ENCODE measurements around the gene TSPAN18. TPM values are rescaled to one million over a fixed set of nuclear protein-coding genes. Genes with fewer than 3 reads are reported as not detected.
A peak's percentile ranks its signal among the peaks of the same experiment; 100 is the strongest.

The TSPAN18 gene
- total RNA-seq, 1 donor from 2014 or later: 717 TPM

DNA sequence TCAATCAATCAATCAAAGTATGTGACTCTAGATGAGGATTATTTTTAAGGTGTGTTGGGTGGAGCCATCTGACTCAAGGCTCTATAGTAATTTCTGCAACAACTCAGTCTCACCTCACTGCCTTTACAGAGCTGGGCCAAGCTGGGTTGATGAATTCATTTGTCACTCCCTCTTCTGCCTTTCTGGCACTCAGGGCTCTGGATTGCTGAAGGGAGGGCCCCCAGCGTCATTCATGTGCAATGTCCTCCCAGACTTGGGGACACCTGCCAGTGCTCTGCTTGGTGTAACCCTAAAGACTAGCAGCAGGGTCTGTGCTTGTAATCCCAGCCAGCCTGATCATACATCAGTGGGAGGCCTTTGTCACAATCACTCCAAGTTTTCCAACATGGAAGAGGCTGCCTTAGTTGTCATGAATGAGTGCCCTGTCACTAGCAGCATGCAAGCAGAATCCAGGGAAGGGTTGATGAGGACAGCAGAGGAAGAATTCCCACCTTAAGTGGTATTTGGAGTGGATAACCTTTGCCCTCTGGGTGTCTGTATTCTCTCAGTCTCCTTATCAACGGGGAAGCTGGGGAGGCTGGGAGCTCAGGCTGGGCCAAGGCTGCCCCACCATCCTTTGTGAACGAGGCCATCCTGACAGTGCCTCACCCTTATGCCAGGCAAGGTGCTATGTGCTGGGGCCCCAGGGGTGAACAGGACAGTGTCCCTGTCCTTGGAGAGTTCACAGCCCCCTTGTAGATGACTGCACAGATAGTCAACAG is 225.9 kb downstream of the TSPAN18 start:
- H3K27me3 Mint-ChIP-seq (ENCODE audit: unreplicated experiment): peaks cover 17% of the 10 kb centered on the region
- H3K9me3 Mint-ChIP-seq (ENCODE audit: unreplicated experiment): no peaks in the 10 kb centered on the region
- peaks cover 4% of the 10 kb centered on the region for H3K36me3 Mint-ChIP-seq (ENCODE audit: low read depth, unreplicated experiment)
- TF ChIP-seq, protein P1, sequence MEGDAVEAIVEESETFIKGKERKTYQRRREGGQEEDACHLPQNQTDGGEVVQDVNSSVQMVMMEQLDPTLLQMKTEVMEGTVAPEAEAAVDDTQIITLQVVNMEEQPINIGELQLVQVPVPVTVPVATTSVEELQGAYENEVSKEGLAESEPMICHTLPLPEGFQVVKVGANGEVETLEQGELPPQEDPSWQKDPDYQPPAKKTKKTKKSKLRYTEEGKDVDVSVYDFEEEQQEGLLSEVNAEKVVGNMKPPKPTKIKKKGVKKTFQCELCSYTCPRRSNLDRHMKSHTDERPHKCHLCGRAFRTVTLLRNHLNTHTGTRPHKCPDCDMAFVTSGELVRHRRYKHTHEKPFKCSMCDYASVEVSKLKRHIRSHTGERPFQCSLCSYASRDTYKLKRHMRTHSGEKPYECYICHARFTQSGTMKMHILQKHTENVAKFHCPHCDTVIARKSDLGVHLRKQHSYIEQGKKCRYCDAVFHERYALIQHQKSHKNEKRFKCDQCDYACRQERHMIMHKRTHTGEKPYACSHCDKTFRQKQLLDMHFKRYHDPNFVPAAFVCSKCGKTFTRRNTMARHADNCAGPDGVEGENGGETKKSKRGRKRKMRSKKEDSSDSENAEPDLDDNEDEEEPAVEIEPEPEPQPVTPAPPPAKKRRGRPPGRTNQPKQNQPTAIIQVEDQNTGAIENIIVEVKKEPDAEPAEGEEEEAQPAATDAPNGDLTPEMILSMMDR (IDR thresholded peaks at IDR 0.05; ENCODE audit: unreplicated experiment): no peak
- H3K4me1 Mint-ChIP-seq (ENCODE audit: unreplicated experiment): peaks cover 45% of the 10 kb centered on the region
- H3K27ac Mint-ChIP-seq (ENCODE audit: unreplicated experiment): no peak overlapping the region
- DNase-seq (ENCODE audit: low spot score): no peak
- H3K4me3 Mint-ChIP-seq (ENCODE audit: unreplicated experiment): no peak overlapping the region

DNA sequence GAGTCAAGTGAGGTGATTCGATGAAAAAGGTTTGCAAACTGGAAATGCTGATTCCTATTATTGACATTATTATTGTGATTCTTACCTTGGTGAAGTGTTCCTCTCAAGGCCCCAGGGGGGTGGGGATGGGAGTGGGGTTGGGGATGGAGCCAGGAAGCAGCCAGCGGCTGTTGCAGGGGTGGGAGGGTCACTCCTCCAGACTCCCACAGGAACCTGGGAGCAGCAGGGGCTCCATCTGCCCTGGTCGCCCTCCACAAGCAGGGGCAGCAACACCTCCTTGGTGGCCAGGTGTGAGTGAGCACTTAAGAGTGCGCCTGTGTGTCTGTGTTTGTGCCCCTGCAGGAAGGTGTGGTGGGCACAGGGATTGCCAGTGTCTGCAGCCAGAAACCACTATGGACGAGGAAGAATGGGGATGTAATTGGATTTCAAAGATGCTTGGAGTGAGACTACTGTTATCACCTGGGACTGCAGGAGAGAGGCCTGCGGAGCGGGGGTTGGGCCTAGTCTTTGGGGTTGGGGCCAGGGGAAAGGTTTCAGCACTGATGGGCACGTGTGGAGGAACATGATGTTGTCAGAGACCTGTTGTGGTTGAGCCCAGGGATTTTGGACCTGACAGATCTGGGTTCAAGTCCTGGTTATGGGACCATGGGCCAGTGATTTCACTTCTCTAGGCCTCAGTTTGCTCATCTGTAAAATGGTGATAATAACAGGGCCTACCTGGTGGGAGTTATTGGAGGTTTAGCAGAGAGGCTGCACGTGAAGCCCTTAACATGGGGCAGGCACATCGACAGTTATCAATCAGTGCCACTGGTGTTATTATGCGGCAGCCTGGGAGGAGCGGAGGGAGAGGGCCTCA is 227.5 kb downstream of the TSPAN18 start:
- H3K36me3 Mint-ChIP-seq (ENCODE audit: low read depth, unreplicated experiment): no peaks in the 10 kb centered on the region
- peaks cover 11% of the 10 kb centered on the region for H3K27me3 Mint-ChIP-seq (ENCODE audit: unreplicated experiment)
- peaks cover 39% of the 10 kb centered on the region for H3K4me1 Mint-ChIP-seq (ENCODE audit: unreplicated experiment)
- peak overlapping the region; percentile 79 for H3K27ac Mint-ChIP-seq (ENCODE audit: unreplicated experiment)
- H3K9me3 Mint-ChIP-seq (ENCODE audit: unreplicated experiment): no peaks in the 10 kb centered on the region
- DNase-seq (ENCODE audit: low spot score): no peak
- TF ChIP-seq, protein P1 (IDR thresholded peaks at IDR 0.05; ENCODE audit: unreplicated experiment): no peak
- H3K4me3 Mint-ChIP-seq (ENCODE audit: unreplicated experiment): peak overlapping the region; percentile 71

DNA sequence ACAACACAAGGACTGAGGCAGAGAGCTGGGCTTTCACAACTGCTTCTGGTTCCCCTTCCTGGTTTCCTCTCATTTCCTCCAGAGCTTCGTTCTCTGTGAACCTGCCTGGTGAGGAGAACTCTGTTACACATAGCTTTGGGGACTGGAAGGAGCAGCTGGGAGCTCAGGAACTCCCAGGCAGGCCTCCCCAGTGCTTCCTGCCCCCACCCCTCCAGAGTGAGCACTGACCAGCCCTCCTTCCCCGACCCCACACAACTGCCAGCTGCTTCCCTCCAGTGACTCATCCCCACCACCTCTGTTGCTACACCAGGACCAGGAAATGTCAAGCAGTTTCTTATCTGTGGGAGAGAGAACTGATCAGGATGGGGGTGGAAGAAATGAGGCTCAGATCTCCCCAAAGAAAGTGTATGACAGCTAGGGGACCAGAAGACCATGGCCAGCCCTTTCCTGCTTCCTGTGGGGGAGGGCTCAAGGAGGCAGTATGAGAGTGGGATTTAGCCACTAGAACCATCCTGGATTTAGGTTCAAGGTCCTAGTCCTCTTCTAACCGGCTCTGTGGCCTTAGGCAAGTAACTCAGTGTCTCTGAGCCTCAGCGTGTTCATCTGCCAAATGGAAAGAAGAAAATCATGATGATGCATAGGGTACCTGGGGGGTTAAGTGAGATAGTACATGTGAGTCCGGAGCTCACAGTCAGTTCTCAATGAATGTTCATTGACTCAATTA is 228.4 kb downstream of the TSPAN18 start:
- H3K4me3 Mint-ChIP-seq (ENCODE audit: unreplicated experiment): peak overlapping the region; percentile 29
- H3K4me1 Mint-ChIP-seq (ENCODE audit: unreplicated experiment): peaks cover 41% of the 10 kb centered on the region
- TF ChIP-seq, protein P1 (IDR thresholded peaks at IDR 0.05; ENCODE audit: unreplicated experiment): no peak
- no peaks in the 10 kb centered on the region for H3K9me3 Mint-ChIP-seq (ENCODE audit: unreplicated experiment)
- no peaks in the 10 kb centered on the region for H3K36me3 Mint-ChIP-seq (ENCODE audit: low read depth, unreplicated experiment)
- H3K27me3 Mint-ChIP-seq (ENCODE audit: unreplicated experiment): peaks cover 11% of the 10 kb centered on the region
- DNase-seq (ENCODE audit: low spot score): peak; percentile 71
- H3K27ac Mint-ChIP-seq (ENCODE audit: unreplicated experiment): peak overlapping the region; percentile 79

DNA sequence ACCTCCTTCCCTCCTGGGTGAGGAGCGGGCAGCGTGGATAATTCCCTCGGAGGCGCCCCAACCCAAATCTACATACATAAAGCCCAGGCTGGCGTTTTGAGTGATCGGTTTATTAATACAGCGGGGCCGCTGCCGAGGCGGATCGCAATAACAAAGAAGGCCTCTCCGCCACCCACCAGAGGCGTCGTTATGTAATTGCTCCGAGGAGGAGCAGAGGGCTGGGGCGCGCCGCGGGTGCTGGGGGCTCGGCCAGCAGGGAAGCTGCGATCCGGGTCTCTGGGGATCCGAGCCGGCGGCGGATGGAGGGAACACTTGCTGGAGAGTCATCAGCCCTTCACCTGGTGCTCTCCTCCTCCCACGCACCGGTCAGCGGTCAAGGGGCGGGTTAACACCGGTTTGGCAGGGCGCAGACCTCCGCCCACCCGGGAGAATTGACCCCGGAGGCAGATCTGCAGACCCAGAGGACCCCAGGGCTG is 230.3 kb downstream of the TSPAN18 start:
- H3K4me1 Mint-ChIP-seq (ENCODE audit: unreplicated experiment): peaks cover 36% of the 10 kb centered on the region
- TF ChIP-seq, protein P1 (IDR thresholded peaks at IDR 0.05; ENCODE audit: unreplicated experiment): no peak
- no peak for DNase-seq (ENCODE audit: low spot score)
- H3K36me3 Mint-ChIP-seq (ENCODE audit: low read depth, unreplicated experiment): no peaks in the 10 kb centered on the region
- peaks cover 5% of the 10 kb centered on the region for H3K27me3 Mint-ChIP-seq (ENCODE audit: unreplicated experiment)
- H3K4me3 Mint-ChIP-seq (ENCODE audit: unreplicated experiment): no peak overlapping the region
- H3K27ac Mint-ChIP-seq (ENCODE audit: unreplicated experiment): no peak overlapping the region
- H3K9me3 Mint-ChIP-seq (ENCODE audit: unreplicated experiment): no peaks in the 10 kb centered on the region
